SH-SY5Y (cell line): ENCODE measurements around the gene DBN1.

ENCODE experiments used
- GATA2 ChIP-seq: IDR thresholded peaks from 2 replicates; pipeline ENCODE4 v1.6.1; 2011; ENCODE audit warnings: mild to moderate bottlenecking, low read depth, low read length
- GATA3 ChIP-seq: IDR thresholded peaks from 2 replicates; pipeline ENCODE4 v1.6.1; 2011; ENCODE audit warnings: low read depth, mild to moderate bottlenecking, low read length, moderate library complexity

- TF ChIP-seq GATA3 (no peak), GATA2 (no peak)
Measured at GRCh38 chr5:177490311-177490991, 17.0 kb upstream of the DBN1 start.
